ENCODE results near the gene EXOSC1.

Gene EXOSC1

GRCh38 chr10:97468162-97468561, 22.4 kb upstream of the EXOSC1 start:
- no peak overlapping the region for H3K4me3 ChIP-seq (ENCODE audit: low read length)
- TF ChIP-seq ZNF274 (IDR thresholded peaks at IDR 0.05; ENCODE audit: low read depth, low read length): no peak

DNA sequence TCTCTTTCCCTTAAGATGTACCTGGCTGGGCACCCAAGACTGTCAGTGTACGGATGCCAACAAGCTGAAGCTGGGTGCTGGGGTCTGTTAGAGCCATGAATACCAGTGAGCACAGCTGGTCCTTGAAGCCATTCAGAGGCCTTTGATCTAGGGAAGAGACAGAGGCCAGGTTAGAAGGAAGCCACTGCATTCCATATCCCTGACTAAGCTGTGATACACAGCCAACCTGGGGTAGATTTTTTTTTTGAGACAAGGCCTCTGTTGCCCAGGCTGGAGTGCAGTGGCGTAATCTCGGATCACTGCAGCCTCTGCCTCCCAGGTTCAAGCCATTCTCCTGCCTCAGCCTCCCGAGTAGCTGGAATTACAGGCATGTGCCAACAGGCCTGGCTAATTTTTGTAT, 20.9 kb upstream of the EXOSC1 start:
- no peak overlapping the region for H3K4me3 ChIP-seq (ENCODE audit: low read length)
- no peak for TF ChIP-seq ZNF274 (IDR thresholded peaks at IDR 0.05; ENCODE audit: low read depth, low read length)

GRCh38 chr10:97465982-97466381, 20.2 kb upstream of the EXOSC1 start:
- H3K4me3 ChIP-seq (ENCODE audit: low read length): no peak overlapping the region
- TF ChIP-seq ZNF274 (IDR thresholded peaks at IDR 0.05; ENCODE audit: low read depth, low read length): no peak

GRCh38 chr10:97464226-97464625, 18.4 kb upstream of the EXOSC1 start:
- no peak for TF ChIP-seq ZNF274 (IDR thresholded peaks at IDR 0.05; ENCODE audit: low read depth, low read length)
- no peak overlapping the region for H3K4me3 ChIP-seq (ENCODE audit: low read length)

DNA sequence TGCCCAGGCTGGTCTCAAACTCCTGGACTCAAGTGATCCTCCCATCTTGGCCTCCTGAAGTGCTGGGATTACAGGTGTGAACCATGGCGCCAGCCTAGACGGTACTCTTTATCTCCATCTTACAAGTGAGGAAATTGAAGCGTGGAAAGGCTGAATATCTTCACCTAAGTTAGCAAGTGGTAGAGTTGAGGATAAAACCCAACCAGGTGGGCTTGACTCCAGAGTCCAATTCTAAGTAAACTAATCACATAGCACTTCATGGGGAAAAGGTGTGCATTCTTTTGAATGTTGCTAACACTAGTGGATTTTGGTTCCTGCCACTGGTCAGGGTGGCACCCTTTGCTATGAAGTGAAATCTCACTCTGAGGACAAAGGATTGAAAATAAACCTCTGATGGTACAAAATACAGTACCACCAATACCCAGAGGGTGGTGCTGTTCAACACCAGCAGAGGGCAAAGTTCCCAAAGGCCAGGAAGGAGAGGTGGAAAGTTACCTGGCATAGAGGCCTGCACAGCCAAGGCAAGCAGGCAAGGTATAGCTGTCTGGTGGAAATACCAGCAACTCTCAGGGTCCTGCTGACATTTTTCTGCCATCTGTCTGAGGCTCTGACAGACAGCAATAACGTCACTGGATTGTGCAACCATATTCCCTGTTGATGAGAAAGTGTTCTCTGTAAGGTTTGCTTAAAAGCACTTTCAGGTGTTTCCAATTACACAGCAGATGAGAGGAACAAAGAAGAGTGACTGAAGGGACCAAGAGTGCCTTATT, 17.7 kb upstream of the EXOSC1 start:
- TF ChIP-seq ZNF274 (IDR thresholded peaks at IDR 0.05; ENCODE audit: low read depth, low read length): no peak
- no peak overlapping the region for H3K4me3 ChIP-seq (ENCODE audit: low read length)

DNA sequence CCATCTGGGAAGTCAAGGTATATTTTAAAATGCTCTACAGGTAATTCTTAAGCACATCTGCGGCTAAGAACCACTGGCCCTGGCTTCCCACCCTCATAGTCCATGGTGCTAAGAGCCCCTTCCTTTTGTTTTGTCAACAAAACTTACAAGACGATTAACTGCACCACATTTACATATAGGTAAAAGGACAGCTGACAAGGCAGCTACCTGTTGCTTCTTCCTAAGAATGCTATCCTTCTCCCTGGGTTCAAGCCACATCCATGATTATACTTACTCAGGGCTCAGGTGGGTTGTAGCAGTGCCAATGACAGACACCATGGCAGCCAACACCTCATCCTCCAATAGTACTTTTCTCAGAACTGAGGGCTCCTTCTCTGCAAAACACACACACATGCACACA, 16.5 kb upstream of the EXOSC1 start:
- no peak for TF ChIP-seq ZNF274 (IDR thresholded peaks at IDR 0.05; ENCODE audit: low read depth, low read length)
- H3K4me3 ChIP-seq (ENCODE audit: low read length): no peak overlapping the region

DNA sequence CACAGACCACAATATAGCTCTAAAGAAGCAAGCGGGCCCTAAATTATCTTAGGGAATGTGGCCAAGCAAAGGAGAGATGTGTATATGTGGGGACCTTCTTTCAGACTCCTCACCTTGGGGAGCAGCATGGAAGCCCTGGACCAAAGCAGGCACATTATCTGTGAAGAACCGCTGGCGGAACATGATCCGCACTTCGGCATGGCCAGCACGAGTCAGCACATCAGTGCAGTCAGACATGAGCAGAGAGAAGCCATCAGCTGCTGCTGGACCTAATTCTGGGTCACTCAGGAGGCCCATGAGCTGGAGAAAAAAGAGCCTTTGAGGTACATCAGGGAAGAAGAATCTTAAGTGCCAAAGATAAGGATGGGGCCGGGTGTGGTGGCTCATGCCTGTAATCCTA, 14.1 kb upstream of the EXOSC1 start:
- H3K4me3 ChIP-seq (ENCODE audit: low read length): no peak overlapping the region
- no peak for TF ChIP-seq ZNF274 (IDR thresholded peaks at IDR 0.05; ENCODE audit: low read depth, low read length)

DNA sequence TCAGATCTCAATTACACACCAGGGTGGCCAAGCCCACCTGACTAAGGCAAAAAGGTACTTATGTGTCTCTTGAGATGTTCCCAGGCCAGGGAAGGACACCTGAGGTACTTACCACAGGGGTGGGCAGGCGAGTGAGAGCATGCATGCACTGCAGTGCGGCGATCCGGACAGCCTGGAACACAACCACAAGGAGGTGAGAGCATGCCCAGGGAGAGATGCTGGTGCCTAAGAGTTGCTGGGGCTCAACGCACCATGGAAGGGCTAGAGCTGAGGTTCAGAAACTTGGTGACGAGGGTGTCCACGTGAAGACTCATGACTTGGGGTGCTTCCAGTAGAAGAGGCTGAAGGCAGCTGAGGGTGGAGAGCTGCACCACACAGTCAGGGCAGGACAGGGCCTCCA, 13.3 kb upstream of the EXOSC1 start:
- no peak for TF ChIP-seq ZNF274 (IDR thresholded peaks at IDR 0.05; ENCODE audit: low read depth, low read length)
- H3K4me3 ChIP-seq (ENCODE audit: low read length): no peak overlapping the region

GRCh38 chr10:97456686-97457065, 10.9 kb upstream of the EXOSC1 start:
- H3K4me3 ChIP-seq (ENCODE audit: low read length): no peak overlapping the region
- no peak for TF ChIP-seq ZNF274 (IDR thresholded peaks at IDR 0.05; ENCODE audit: low read depth, low read length)

- H3K4me3 ChIP-seq (ENCODE audit: low read length): no peak overlapping the region
- no peak for TF ChIP-seq ZNF274 (IDR thresholded peaks at IDR 0.05; ENCODE audit: low read depth, low read length)
Observed at GRCh38 chr10:97456034-97456685, 10.4 kb upstream of the EXOSC1 start.

DNA sequence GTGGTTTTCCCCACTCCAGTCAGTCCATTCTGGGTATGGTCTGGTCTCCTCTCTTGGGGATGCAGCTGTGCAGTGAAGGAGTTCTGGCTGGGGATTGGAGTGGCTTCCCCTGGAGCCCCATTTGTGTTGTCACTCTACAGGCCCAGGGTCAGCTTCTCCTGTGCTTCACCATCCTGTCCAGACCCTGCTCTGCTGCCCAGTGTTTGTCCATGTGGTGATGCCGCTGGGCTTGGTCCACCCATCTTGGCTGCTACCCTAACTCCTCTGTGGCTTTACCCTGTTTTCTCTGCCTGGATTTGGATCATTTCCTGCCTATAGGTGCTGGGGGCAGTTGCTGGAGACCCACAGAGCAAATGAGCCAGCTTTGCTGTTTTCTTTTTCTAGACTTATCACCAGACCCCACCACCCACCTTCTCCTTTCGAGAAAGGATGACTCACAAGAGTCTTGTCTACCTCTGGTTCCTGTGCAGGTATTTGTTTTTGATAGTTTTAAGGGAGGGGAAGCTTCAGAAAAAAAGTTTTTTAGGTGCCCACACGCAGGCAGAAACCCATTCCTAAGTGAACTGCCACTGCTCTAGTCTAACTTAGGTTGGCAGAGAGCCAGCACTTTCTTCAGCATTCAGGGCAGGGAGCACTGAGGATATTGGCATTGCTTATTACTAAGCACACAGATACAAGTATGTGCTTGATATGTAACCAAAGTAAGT, 8.7 kb upstream of the EXOSC1 start:
- no peak for TF ChIP-seq ZNF274 (IDR thresholded peaks at IDR 0.05; ENCODE audit: low read depth, low read length)
- H3K4me3 ChIP-seq (ENCODE audit: low read length): no peak overlapping the region

DNA sequence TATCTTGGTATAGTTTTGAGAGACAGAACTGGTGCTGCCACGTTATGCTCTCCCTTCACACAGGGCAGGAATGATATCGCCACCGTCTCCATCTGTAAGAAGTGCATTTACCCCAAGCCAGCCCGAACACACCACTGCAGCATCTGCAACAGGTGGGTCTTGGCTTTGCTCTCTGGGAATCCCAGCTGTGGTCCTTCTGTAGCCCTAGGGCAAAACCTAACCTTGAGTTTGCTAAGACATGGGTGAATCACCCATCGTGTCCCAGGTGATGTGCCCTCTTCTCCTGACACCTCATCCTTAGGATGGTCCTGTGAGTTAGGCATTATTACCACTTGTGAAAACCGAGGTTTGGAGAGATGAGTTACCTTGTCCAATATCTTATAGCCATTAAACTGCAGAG, 6.5 kb upstream of the EXOSC1 start:
- no peak overlapping the region for H3K4me3 ChIP-seq (ENCODE audit: low read length)
- TF ChIP-seq ZNF274 (IDR thresholded peaks at IDR 0.05; ENCODE audit: low read depth, low read length): no peak

- H3K4me3 ChIP-seq (ENCODE audit: low read length): no peak overlapping the region
- TF ChIP-seq ZNF274 (IDR thresholded peaks at IDR 0.05; ENCODE audit: low read depth, low read length): no peak
Observed at GRCh38 chr10:97451605-97452004, 5.8 kb upstream of the EXOSC1 start.

DNA sequence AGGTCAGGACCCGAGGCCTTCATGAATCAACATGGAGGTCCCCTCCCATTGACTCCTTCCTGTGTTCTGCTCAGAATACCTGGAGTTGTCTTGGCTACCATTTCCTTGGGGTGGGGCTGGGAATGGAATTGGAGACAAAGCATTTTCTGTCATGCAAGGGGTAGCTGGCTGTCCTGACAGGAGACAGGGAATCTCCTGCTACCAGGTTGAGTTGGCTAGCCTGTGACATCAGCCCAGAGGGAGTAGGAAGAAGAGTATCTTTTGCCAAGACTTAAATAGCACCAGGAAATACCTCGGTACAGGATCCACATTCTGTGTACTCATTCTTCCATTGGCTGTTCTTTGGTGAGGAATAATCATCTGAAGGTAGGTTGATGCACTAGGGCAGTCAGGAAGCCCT, 5.0 kb upstream of the EXOSC1 start:
- no peak overlapping the region for H3K4me3 ChIP-seq (ENCODE audit: low read length)
- no peak for TF ChIP-seq ZNF274 (IDR thresholded peaks at IDR 0.05; ENCODE audit: low read depth, low read length)

GRCh38 chr10:97445357-97445721, 467 bp downstream of the EXOSC1 start:
- no peak for TF ChIP-seq ZNF274 (IDR thresholded peaks at IDR 0.05; ENCODE audit: low read depth, low read length)
- H3K4me3 ChIP-seq (ENCODE audit: low read length): peak overlapping the region; percentile 83
